A549 (cell line): ENCODE measurements around the gene ZMAT3. TPM values are rescaled to one million over a fixed set of nuclear protein-coding genes. Genes with fewer than 3 reads are reported as not detected.

Source experiments
- ATAC-seq, 2 experiments: fragments of 200-7000 bp in 1 of 2; fragments of >200 bp in 1 of 2; cut with Nextera tagmentation in 1 of 2; cut with Tn5 transposase in 1 of 2; 3 replicates each; pipeline versions ENCODE4 v1.8.0 to v1.9.1; 2018 to 2020; ENCODE audit warnings: mild to moderate bottlenecking in 1 of 2, moderate library complexity in 1 of 2
- CTCF ChIA-PET: fragments of 300-600 bp; sonication (Branson Sonifier 250); formaldehyde crosslinking; extraction: SDS; loops from one replicate; lab custom pipeline; 2021; ENCODE audit warnings: antibody characterized with exemption, inconsistent platforms; lab: Yijun Ruan, JAX
- POLR2A ChIA-PET: fragments of 350-600 bp; formaldehyde crosslinking; extraction: SDS; loops from one replicate; lab custom pipeline; 2021; ENCODE audit warnings: antibody characterized with exemption, inconsistent platforms; lab: Yijun Ruan, JAX
- DNase-seq, 2 experiments: peaks; one replicate each; pipeline versions ENCODE4 v3.0.0 to v3.0.0-alpha.2; 2011 to 2016; ENCODE audit warnings: low read depth in 1 of 2, low spot score in 1 of 2
- FAIRE-seq: peaks from 2 replicates; lab custom pipeline; 2011; peaks lifted over from hg19 to GRCh38; lab: Jason Lieb, UNC
- H3K27ac ChIP-seq, 2 experiments: fragments of >200 bp; sonication (Bioruptor Twin); formaldehyde crosslinking; 3 replicates each; pipeline ENCODE4 v1.5.1; 2016 to 2017
- H3K4me1 ChIP-seq: fragments of >200 bp; sonication (Bioruptor Twin); formaldehyde crosslinking; 3 replicates; pipeline ENCODE4 v1.6.1; 2016
- H3K4me2 ChIP-seq: fragments of >200 bp; sonication (Bioruptor Twin); formaldehyde crosslinking; 3 replicates; pipeline ENCODE4 v1.6.1; 2016
- H3K4me3 ChIP-seq: fragments of >200 bp; sonication (Bioruptor Twin); formaldehyde crosslinking; 3 replicates; pipeline ENCODE4 v1.5.1; 2016
- H3K9me3 ChIP-seq: fragments of >200 bp; sonication (Bioruptor Twin); formaldehyde crosslinking; 3 replicates; pipeline ENCODE4 v1.6.1; 2016
- ATOH8 ChIP-seq: fragments of 250-450 bp; sonication (Bioruptor Pico); IDR thresholded peaks from 2 replicates; pipeline ENCODE4 v1.5.0; 2020; ENCODE audit warnings: low read depth, mild to moderate bottlenecking, moderate library complexity
- BHLHE40 ChIP-seq: IDR thresholded peaks from 2 replicates; pipeline ENCODE4 v1.6.1; 2012; ENCODE audit warnings: low read depth, low read length, inconsistent platforms
- CEBPB ChIP-seq, 2 experiments: fragments of >200 bp in 1 of 2; sonication (Bioruptor Twin) in 1 of 2; formaldehyde crosslinking in 1 of 2; IDR thresholded peaks; 2 replicates each; pipeline ENCODE4 v1.6.1; 2012 to 2016
- E2F6 ChIP-seq: IDR thresholded peaks from 2 replicates; pipeline ENCODE4 v1.6.1; 2012; ENCODE audit warnings: low read depth, borderline replicate concordance
- EP300 ChIP-seq, 2 experiments: fragments of >200 bp; sonication (Bioruptor Twin); formaldehyde crosslinking; IDR thresholded peaks; 2 replicates in 1 of 2; 3 replicates in 1 of 2; pipeline ENCODE4 v1.6.1; 2016 to 2017
- ESRRA ChIP-seq: fragments of 150-350 bp; IDR thresholded peaks from 2 replicates; pipeline ENCODE4 v1.6.1; 2014; ENCODE audit warnings: mild to moderate bottlenecking, low read length, borderline replicate concordance
- FOSB ChIP-seq: fragments of 250-450 bp; sonication (Bioruptor Pico); IDR thresholded peaks from 2 replicates; pipeline ENCODE4 v1.5.0; 2020; ENCODE audit warnings: mild to moderate bottlenecking, moderate library complexity
- FOSL2 ChIP-seq, 2 experiments: fragments of 450-650 bp in 1 of 2; fragments of >200 bp in 1 of 2; sonication (Bioruptor Twin) in 1 of 2; formaldehyde crosslinking; IDR thresholded peaks; 2 replicates each; pipeline versions ENCODE4 v1.5.0 to v1.6.1; 2016 to 2020; ENCODE audit warnings: mild to moderate bottlenecking in 1 of 2, moderate library complexity in 1 of 2
- GATA3 ChIP-seq: IDR thresholded peaks from 2 replicates; pipeline ENCODE4 v1.6.1; 2012; ENCODE audit warnings: borderline replicate concordance
- HDAC2 ChIP-seq: fragments of 200-600 bp; sonication (generic); IDR thresholded peaks from 2 replicates; pipeline ENCODE4 v1.6.1; 2016
- HOXA7 ChIP-seq: fragments of 250-450 bp; sonication (Bioruptor Pico); IDR thresholded peaks from 2 replicates; pipeline ENCODE4 v1.5.0; 2020; ENCODE audit warnings: mild to moderate bottlenecking, moderate library complexity
- HOXB5 ChIP-seq: fragments of 250-450 bp; sonication (Bioruptor Pico); IDR thresholded peaks from 2 replicates; pipeline ENCODE4 v1.5.0; 2020; ENCODE audit warnings: mild to moderate bottlenecking, moderate library complexity
- JUNB ChIP-seq: fragments of >200 bp; sonication (Bioruptor Twin); formaldehyde crosslinking; IDR thresholded peaks from 2 replicates; pipeline ENCODE4 v1.6.1; 2016
- KDM5A ChIP-seq: fragments of 200-600 bp; sonication (generic); IDR thresholded peaks from 2 replicates; pipeline ENCODE4 v1.6.1; 2016; ENCODE audit warnings: antibody characterized with exemption, mild to moderate bottlenecking
- NPAS2 ChIP-seq: fragments of 250-450 bp; sonication (Bioruptor Pico); IDR thresholded peaks from 2 replicates; pipeline ENCODE4 v1.8.0; 2022; ENCODE audit warnings: mild to moderate bottlenecking, moderate library complexity, borderline replicate concordance
- NR3C1 ChIP-seq: fragments of >200 bp; sonication (Bioruptor Twin); formaldehyde crosslinking; IDR thresholded peaks from 3 replicates; pipeline ENCODE4 v1.6.1; 2017
- PHF8 ChIP-seq: fragments of 200-600 bp; sonication (generic); IDR thresholded peaks from 2 replicates; pipeline ENCODE4 v1.6.1; 2016; ENCODE audit warnings: low read depth, mild to moderate bottlenecking, antibody characterized with exemption, moderate library complexity, borderline replicate concordance
- POLR2AphosphoS2 ChIP-seq: conservative IDR thresholded peaks from 2 replicates; pipeline ENCODE4 v1.6.1; 2012; ENCODE audit warnings: low read length, improper control_type of control experiment, inconsistent platforms
- RAD21 ChIP-seq, 2 experiments: fragments of >200 bp in 1 of 2; sonication (Bioruptor Twin) in 1 of 2; formaldehyde crosslinking in 1 of 2; IDR thresholded peaks in 1 of 2; conservative IDR thresholded peaks in 1 of 2; 2 replicates in 1 of 2; 3 replicates in 1 of 2; pipeline ENCODE4 v1.6.1; 2012 to 2018; ENCODE audit warnings: inconsistent platforms in 1 of 2
- RFX5 ChIP-seq: fragments of 450-650 bp; IDR thresholded peaks from 2 replicates; pipeline ENCODE4 v1.7.1; 2014; ENCODE audit warnings: antibody characterized with exemption, mild to moderate bottlenecking, moderate library complexity
- RNF2 ChIP-seq: fragments of 200-600 bp; sonication (generic); IDR thresholded peaks from 2 replicates; pipeline ENCODE4 v1.6.1; 2016; ENCODE audit warnings: low read depth, mild to moderate bottlenecking, antibody characterized with exemption, moderate library complexity, borderline replicate concordance
- SMC3 ChIP-seq: fragments of >200 bp; sonication (Bioruptor Twin); formaldehyde crosslinking; IDR thresholded peaks from 3 replicates; pipeline ENCODE4 v1.6.1; 2018; ENCODE audit warnings: inconsistent platforms
- SREBF2 ChIP-seq: fragments of 450-650 bp; IDR thresholded peaks from 2 replicates; pipeline ENCODE4 v1.6.1; 2014; ENCODE audit warnings: mild to moderate bottlenecking, moderate library complexity
- ZFP36 ChIP-seq: fragments of 450-650 bp; IDR thresholded peaks from 2 replicates; pipeline ENCODE4 v1.6.1; 2014; ENCODE audit warnings: borderline replicate concordance; ENCODE audit not compliant: partially characterized antibody
- ZSCAN20 ChIP-seq: fragments of 250-450 bp; sonication (Bioruptor Pico); IDR thresholded peaks from 2 replicates; pipeline ENCODE4 v1.8.0; 2022; ENCODE audit warnings: mild to moderate bottlenecking, moderate library complexity
- WGBS: methylation state at CpG from one replicate; pipeline ENCODE4 v1.1.6; 2017; ENCODE audit errors: missing lambda C conversion rate; 5-methylcytosine and 5-hydroxymethylcytosine counted together
- polyA plus RNA-seq, 4 experiments: library from polyadenylated mRNA; depleted of rRNA in 3 of 4; stranded (reverse); fragments of >200 nt; fragmentation: RNase III in 1 of 4; extraction: RNeasy Plus Mini Kit Qiagen cat#74134 plus additional on column Dnase treatment in 1 of 4; gene quantifications; 2 replicates in 3 of 4; 3 replicates in 1 of 4; pipeline ENCODE4 v1.2.3, GENCODE V29; 2011 to 2017
- TF ChIP-seq, protein P1 (sequence below): fragments of >200 bp; sonication (Bioruptor Twin); formaldehyde crosslinking; IDR thresholded peaks from 2 replicates; pipeline ENCODE4 v1.6.1; 2016
- TF ChIP-seq, protein P2 (sequence below): IDR thresholded peaks from 2 replicates; pipeline ENCODE4 v1.6.1; 2012

ZMAT3 gene
- polyA plus RNA-seq, 2 of the 4 experiments (the other 2 are of a cell fraction), result 5.7 to 12.2 TPM

- ATAC-seq (no peak), FAIRE-seq (no peak), DNase-seq (no peak)
- TF ChIP-seq JUNB, result no peak
- no peak for TF ChIP-seq FOSB (CRISPR knock-in tag)
- no peak for TF ChIP-seq HDAC2
- no peak for TF ChIP-seq SREBF2
- TF ChIP-seq SMC3, result no peak
- no peak for TF ChIP-seq E2F6
- no peak for TF ChIP-seq ATOH8 (CRISPR knock-in tag)
- no peak for TF ChIP-seq POLR2AphosphoS2
- TF ChIP-seq ZFP36, result no peak
- TF ChIP-seq RNF2, result no peak
- TF ChIP-seq, protein P1, sequence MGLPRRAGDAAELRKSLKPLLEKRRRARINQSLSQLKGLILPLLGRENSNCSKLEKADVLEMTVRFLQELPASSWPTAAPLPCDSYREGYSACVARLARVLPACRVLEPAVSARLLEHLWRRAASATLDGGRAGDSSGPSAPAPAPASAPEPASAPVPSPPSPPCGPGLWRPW, result no peak
- no peak for TF ChIP-seq NR3C1
- TF ChIP-seq ESRRA, result no peak
- no peak for TF ChIP-seq ZSCAN20 (CRISPR knock-in tag)
- TF ChIP-seq BHLHE40, result no peak
- no peak for TF ChIP-seq RAD21 (conservative IDR thresholded peaks at IDR 0.05 in 1 of 2, IDR thresholded peaks at IDR 0.05 in 1 of 2)
- no peak overlapping the region for H3K27ac ChIP-seq
- H3K4me2 ChIP-seq, result no peak overlapping the region
- ChIA-PET CTCF (interaction anchor here (0.7 to 1.4 kb wide), 3 partner anchors 10 to 198 kb away, joined by 3 to 4 read pairs (median 3); no protein-coding TSS in a partner anchor), POLR2A (no interaction called here)
- H3K4me1 ChIP-seq, result no peaks in the 10 kb centered on the region
- no peaks in the 10 kb centered on the region for H3K9me3 ChIP-seq
- 56% methylated on average over 7 of the region's 7 CpGs for WGBS
- no peak overlapping the region for H3K4me3 ChIP-seq
Observed at GRCh38 chr3:179098388-179099077, 26.9 kb upstream of the ZMAT3 start.

DNA sequence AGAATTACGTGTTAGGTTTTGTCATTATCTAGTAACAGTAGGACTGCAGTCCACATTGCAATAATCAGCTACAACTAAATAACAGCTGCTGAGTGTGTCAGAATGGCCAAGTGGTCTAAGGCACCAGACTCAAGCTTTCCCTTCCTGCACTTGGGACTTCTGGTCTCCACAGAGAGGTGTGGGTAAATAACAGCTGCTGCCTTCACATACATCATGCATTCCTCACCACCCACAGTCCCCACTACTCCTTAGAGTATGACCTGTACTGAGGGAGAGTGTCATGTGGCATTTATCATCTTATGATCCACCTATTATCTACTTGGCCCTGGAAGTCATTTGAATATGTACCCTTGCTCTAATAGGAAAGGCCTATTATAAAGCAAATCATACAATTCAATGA is 22.2 kb upstream of the ZMAT3 start:
- H3K4me2 ChIP-seq, result no peak overlapping the region
- H3K4me1 ChIP-seq, result no peaks in the 10 kb centered on the region
- CTCF ChIA-PET, result interaction anchor here (0.7 to 1.2 kb wide), 2 partner anchors 11 to 540 kb away, joined by 3 read pairs; no protein-coding TSS in a partner anchor
- POLR2A ChIA-PET, result no interaction called here
- 72% methylated on average over 1 of the region's 1 CpG for WGBS
- ATAC-seq, result no peak; a peak in 1 of 6 replicates
- no peak for TF ChIP-seq RFX5
- TF ChIP-seq NPAS2 (CRISPR knock-in tag), result no peak
- TF ChIP-seq EP300 (IDR thresholded peaks at IDR 0.05), result no peak
- no peak for TF ChIP-seq FOSL2 (IDR thresholded peaks at IDR 0.05)
- TF ChIP-seq FOSL2 (CRISPR knock-in tag; IDR thresholded peaks at IDR 0.05), result no peak
- TF ChIP-seq HOXB5 (CRISPR knock-in tag), result no peak
- TF ChIP-seq JUNB, result no peak
- TF ChIP-seq PHF8, result no peak
- TF ChIP-seq KDM5A, result no peak
- no peak for TF ChIP-seq HOXA7 (CRISPR knock-in tag)
- TF ChIP-seq CEBPB (IDR thresholded peaks at IDR 0.05), result no peak
- TF ChIP-seq, protein P2, sequence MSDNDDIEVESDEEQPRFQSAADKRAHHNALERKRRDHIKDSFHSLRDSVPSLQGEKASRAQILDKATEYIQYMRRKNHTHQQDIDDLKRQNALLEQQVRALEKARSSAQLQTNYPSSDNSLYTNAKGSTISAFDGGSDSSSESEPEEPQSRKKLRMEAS, result no peak
- TF ChIP-seq GATA3, result no peak
- DNase-seq, result no peak
- no peaks in the 10 kb centered on the region for H3K9me3 ChIP-seq
- H3K4me3 ChIP-seq, result no peak overlapping the region
- H3K27ac ChIP-seq, result no peak overlapping the region
- no peak for FAIRE-seq
